Rectal smooth muscle tissue (tissue), 1 donor: ENCODE measurements around the gene THYN1.
A peak's percentile ranks its signal among the peaks of the same experiment; 100 is the strongest.
"Not testable (repeated sequence)": the region's sequence is repeated elsewhere in the genome, so short reads cannot be mapped to it uniquely, and the experiment has no call there.

ENCODE experiments used
- H3K27ac ChIP-seq: one replicate; pipeline ENCODE4 v1.7.0; 2013; ENCODE audit warnings: low read depth, low read length, inconsistent platforms
- H3K27me3 ChIP-seq: one replicate; pipeline ENCODE4 v1.7.0; 2013; ENCODE audit warnings: low read length; ENCODE audit not compliant: control insufficient read depth, insufficient read depth
- H3K36me3 ChIP-seq: one replicate; pipeline ENCODE4 v1.7.0; 2013; ENCODE audit warnings: low read length; ENCODE audit not compliant: control insufficient read depth, insufficient read depth
- H3K4me1 ChIP-seq: one replicate; pipeline ENCODE4 v1.7.0; 2013; ENCODE audit warnings: low read length; ENCODE audit not compliant: control insufficient read depth, insufficient read depth
- H3K4me3 ChIP-seq: one replicate; pipeline ENCODE4 v1.7.0; 2013; ENCODE audit warnings: low read length
- H3K9ac ChIP-seq: one replicate; pipeline ENCODE4 v1.7.0; 2013; ENCODE audit warnings: low read length

THYN1 gene

GRCh38 chr11:134282121-134283045 lies 29.2 kb upstream of the THYN1 start:
- Histone ChIP-seq H3K27me3 (peaks cover 6% of the 10 kb centered on the region), H3K4me3 (no peak overlapping the region), H3K4me1 (no peaks in the 10 kb centered on the region), H3K27ac (no peak overlapping the region), H3K9ac (no peak overlapping the region), H3K36me3 (no peaks in the 10 kb centered on the region)

GRCh38 chr11:134281635-134282034 lies 28.5 kb upstream of the THYN1 start:
- peaks cover 13% of the 10 kb centered on the region for H3K27me3 ChIP-seq
- not testable (repeated sequence) for H3K4me1 ChIP-seq, H3K27ac ChIP-seq, H3K4me3 ChIP-seq, H3K36me3 ChIP-seq, H3K9ac ChIP-seq

GRCh38 chr11:134278356-134278755 lies 25.2 kb upstream of the THYN1 start:
- no peak overlapping the region for H3K27ac ChIP-seq
- H3K36me3 ChIP-seq = no peaks in the 10 kb centered on the region
- H3K4me1 ChIP-seq = no peaks in the 10 kb centered on the region
- H3K4me3 ChIP-seq = no peak overlapping the region
- no peak overlapping the region for H3K9ac ChIP-seq
- peaks cover 23% of the 10 kb centered on the region for H3K27me3 ChIP-seq

- Histone ChIP-seq H3K4me1 (no peaks in the 10 kb centered on the region), H3K9ac (no peak overlapping the region), H3K36me3 (no peaks in the 10 kb centered on the region), H3K27ac (no peak overlapping the region), H3K27me3 (peaks cover 23% of the 10 kb centered on the region), H3K4me3 (no peak overlapping the region)
Observed at GRCh38 chr11:134277183-134278001, 24.2 kb upstream of the THYN1 start.

- Histone ChIP-seq H3K27me3 (peaks cover 25% of the 10 kb centered on the region), H3K36me3 (no peaks in the 10 kb centered on the region), H3K9ac (no peak overlapping the region), H3K4me3 (peak overlapping the region; percentile 54), H3K4me1 (no peaks in the 10 kb centered on the region), H3K27ac (no peak overlapping the region)
Observed at GRCh38 chr11:134276396-134277182, 23.4 kb upstream of the THYN1 start.

GRCh38 chr11:134275534-134276395 lies 22.6 kb upstream of the THYN1 start, which contains the start of gene GLB1L3:
Gene GLB1L3 (plus strand): TSS chr11:134276379. CDS start chr11:134276741, 362 bp downstream.
- Histone ChIP-seq H3K27ac (no peak within 1 kb of the TSS), H3K4me3 (peak within 1 kb of the TSS; percentile 54), H3K4me1 (no peaks in the 10 kb centered on the region), H3K9ac (no peak within 1 kb of the TSS), H3K36me3 (no peaks in the 10 kb centered on the region), H3K27me3 (peaks cover 25% of the 10 kb centered on the region)

- peaks cover 25% of the 10 kb centered on the region for H3K27me3 ChIP-seq
- H3K9ac ChIP-seq = no peak overlapping the region
Observed at GRCh38 chr11:134275188-134275533, 22.0 kb upstream of the THYN1 start.

GRCh38 chr11:134273317-134273712 lies 20.2 kb upstream of the THYN1 start:
- H3K9ac ChIP-seq = no peak overlapping the region
- no peak overlapping the region for H3K27ac ChIP-seq
- no peaks in the 10 kb centered on the region for H3K36me3 ChIP-seq
- no peaks in the 10 kb centered on the region for H3K4me1 ChIP-seq
- peaks cover 25% of the 10 kb centered on the region for H3K27me3 ChIP-seq
- no peak overlapping the region for H3K4me3 ChIP-seq

More at GRCh38 chr11:134275188-134275533, 22.0 kb upstream of the THYN1 start:
- no peak overlapping the region for H3K27ac ChIP-seq
- H3K36me3 ChIP-seq = no peaks in the 10 kb centered on the region
- H3K4me3 ChIP-seq = no peak overlapping the region
- no peaks in the 10 kb centered on the region for H3K4me1 ChIP-seq

GRCh38 chr11:134272381-134273316 lies 19.5 kb upstream of the THYN1 start:
- H3K9ac ChIP-seq = no peak overlapping the region
- no peaks in the 10 kb centered on the region for H3K4me1 ChIP-seq
- peaks cover 22% of the 10 kb centered on the region for H3K27me3 ChIP-seq
- no peak overlapping the region for H3K4me3 ChIP-seq
- no peaks in the 10 kb centered on the region for H3K36me3 ChIP-seq
- H3K27ac ChIP-seq = no peak overlapping the region

- peaks cover 16% of the 10 kb centered on the region for H3K27me3 ChIP-seq
Observed at GRCh38 chr11:134271978-134272377, 18.8 kb upstream of the THYN1 start.

More at GRCh38 chr11:134271978-134272377, 18.8 kb upstream of the THYN1 start:
- H3K36me3 ChIP-seq = no peaks in the 10 kb centered on the region
- no peak overlapping the region for H3K9ac ChIP-seq
- H3K4me1 ChIP-seq = no peaks in the 10 kb centered on the region
- no peak overlapping the region for H3K4me3 ChIP-seq
- no peak overlapping the region for H3K27ac ChIP-seq
